Common myeloid progenitor, CD34-positive (primary cell): ENCODE data around the gene MTHFD1L.

Source experiments
- CTCF ChIA-PET: fragments of 350-600 bp; sonication (Branson Sonifier 250); formaldehyde crosslinking; loops from one replicate; lab custom pipeline; 2021; ENCODE audit warnings: antibody characterized with exemption; lab: Charles Lee
- POLR2A ChIA-PET: fragments of 350-600 bp; sonication (Branson Sonifier 250); formaldehyde crosslinking; loops from one replicate; lab custom pipeline; 2021; ENCODE audit warnings: antibody characterized with exemption; lab: Charles Lee
- DNase-seq, 3 donors: peaks; one replicate each; pipeline versions ENCODE4 v3.0.0 to v3.0.0-alpha.2; 2013
- H3K27ac ChIP-seq, 2 experiments: 1 replicate in 1 of 2; 2 replicates in 1 of 2; pipeline ENCODE4 v1.7.0; 2013; ENCODE audit warnings: inconsistent platforms in 2 of 2, low read length in 2 of 2, mild to moderate bottlenecking in 2 of 2, low read depth in 1 of 2, moderate library complexity in 1 of 2; ENCODE audit not compliant: severe bottlenecking in 2 of 2, insufficient read depth in 1 of 2, poor library complexity in 1 of 2
- H3K27me3 ChIP-seq, 5 experiments: replicated peaks in 2 of 5; 1 replicate in 3 of 5; 2 replicates in 2 of 5; pipeline versions ENCODE4 v1.6.1 to v1.7.0; 2013; ENCODE audit warnings: low read length in 4 of 5, mild to moderate bottlenecking in 2 of 5, moderate library complexity in 2 of 5, inconsistent platforms in 1 of 5; ENCODE audit not compliant: insufficient read depth in 5 of 5, control insufficient read depth in 4 of 5
- H3K36me3 ChIP-seq, 4 experiments: 1 replicate in 2 of 4; 2 replicates in 2 of 4; pipeline versions ENCODE4 v1.6.1 to v1.7.0; 2013; ENCODE audit warnings: low read length in 3 of 4, control low read depth in 1 of 4, mild to moderate bottlenecking in 1 of 4; ENCODE audit not compliant: control insufficient read depth in 4 of 4, insufficient read depth in 4 of 4
- H3K4me1 ChIP-seq, 4 experiments: 1 replicate in 3 of 4; 2 replicates in 1 of 4; pipeline versions ENCODE4 v1.6.1 to v1.7.1; 2013; ENCODE audit warnings: low read length in 3 of 4, mild to moderate bottlenecking in 3 of 4, control low read depth in 1 of 4, inconsistent platforms in 1 of 4, moderate library complexity in 1 of 4; ENCODE audit not compliant: control insufficient read depth in 4 of 4, insufficient read depth in 4 of 4; ENCODE audit errors: control extremely low read depth in 1 of 4
- H3K4me3 ChIP-seq, 7 experiments: 1 replicate in 4 of 7; 2 replicates in 3 of 7; pipeline versions ENCODE4 v1.5.1 to v1.7.0; 2013; ENCODE audit warnings: mild to moderate bottlenecking in 7 of 7, low read length in 6 of 7, moderate library complexity in 6 of 7, inconsistent platforms in 2 of 7, low read depth in 2 of 7, control low read depth in 1 of 7; ENCODE audit not compliant: insufficient read depth in 4 of 7, control insufficient read depth in 1 of 7; ENCODE audit errors: extremely low read depth in 1 of 7
- H3K9me3 ChIP-seq, 5 experiments: 1 replicate in 4 of 5; 2 replicates in 1 of 5; pipeline versions ENCODE4 v1.6.1 to v1.7.1; 2013; ENCODE audit warnings: low read length in 4 of 5, mild to moderate bottlenecking in 2 of 5, inconsistent platforms in 1 of 5, low read depth in 1 of 5, moderate library complexity in 1 of 5; ENCODE audit not compliant: control insufficient read depth in 4 of 5, insufficient read depth in 2 of 5; ENCODE audit errors: control extremely low read depth in 1 of 5
- WGBS: methylation state at CpG from one replicate; pipeline ENCODE4 v1.1.5; 2013; ENCODE audit not compliant: insufficient coverage; 5-methylcytosine and 5-hydroxymethylcytosine counted together

The MTHFD1L gene

DNA sequence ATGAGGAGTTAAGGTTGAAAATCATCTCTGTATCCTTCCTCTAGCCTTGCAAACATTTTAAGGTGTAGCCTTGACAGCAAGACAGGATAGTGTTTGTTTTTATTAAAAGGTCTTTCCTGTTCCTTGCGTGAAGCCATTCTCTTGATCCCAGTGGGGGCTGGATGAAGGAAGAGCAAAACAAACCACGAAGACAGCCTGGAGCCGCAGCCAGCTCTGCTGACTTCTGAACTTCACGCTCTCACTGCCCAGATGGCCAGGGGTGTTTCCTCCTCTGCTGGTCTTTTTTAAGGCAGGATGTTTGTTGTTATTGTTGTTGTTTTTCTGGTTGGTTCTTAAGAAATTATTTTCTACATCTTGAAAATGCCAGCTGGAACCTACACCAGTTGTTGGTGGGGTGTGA is 156.4 kb downstream of the MTHFD1L start:
- no peak overlapping the region for H3K27ac ChIP-seq
- no peak overlapping the region for H3K4me3 ChIP-seq
- no peaks in the 10 kb centered on the region for H3K27me3 ChIP-seq
- ChIA-PET POLR2A (no interaction called here), CTCF (no interaction called here)
- no peak for DNase-seq
- no peaks in the 10 kb centered on the region for H3K4me1 ChIP-seq
- H3K36me3 ChIP-seq, result peaks cover 10 to 60% (median 23%) of the 10 kb centered on the region in 4 experiments
- 100% methylated on average over 1 of the region's 4 CpGs for WGBS
- no peaks in the 10 kb centered on the region for H3K9me3 ChIP-seq

DNA sequence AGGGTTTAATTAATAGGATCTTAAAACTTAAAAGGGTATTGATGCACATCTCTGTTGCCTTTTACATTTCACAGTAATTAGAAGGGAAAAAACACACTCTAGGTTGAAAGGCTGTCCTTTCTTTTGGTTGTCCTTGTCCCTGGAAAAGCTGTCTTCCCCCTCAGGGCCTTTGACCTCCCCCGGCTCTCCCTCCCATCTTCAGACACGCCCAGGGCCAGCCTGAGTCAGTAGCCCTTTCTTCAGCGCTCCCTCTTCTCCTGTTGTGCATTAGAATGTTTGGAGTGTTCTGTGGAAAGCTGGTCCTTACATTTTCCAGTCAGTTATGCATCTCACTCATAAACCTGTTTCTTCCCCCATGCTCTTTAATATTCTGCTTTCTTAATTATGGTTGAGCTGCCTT is 157.0 kb downstream of the MTHFD1L start:
- ChIA-PET CTCF (interaction anchor here (4.2 kb wide), 1 partner anchor 8 kb away, joined by 21 read pairs; no protein-coding TSS in a partner anchor), POLR2A (no interaction called here)
- H3K27me3 ChIP-seq, result no peaks in the 10 kb centered on the region
- H3K27ac ChIP-seq, result no peak overlapping the region
- no CpG with 5 or more reads among the region's 3 CpGs for WGBS
- peaks cover 10 to 56% (median 21%) of the 10 kb centered on the region in 4 experiments for H3K36me3 ChIP-seq
- no peak overlapping the region for H3K4me3 ChIP-seq
- no peak for DNase-seq
- peaks cover 0 to 5% (median 2%) of the 10 kb centered on the region in 4 experiments for H3K4me1 ChIP-seq
- no peaks in the 10 kb centered on the region for H3K9me3 ChIP-seq

DNA sequence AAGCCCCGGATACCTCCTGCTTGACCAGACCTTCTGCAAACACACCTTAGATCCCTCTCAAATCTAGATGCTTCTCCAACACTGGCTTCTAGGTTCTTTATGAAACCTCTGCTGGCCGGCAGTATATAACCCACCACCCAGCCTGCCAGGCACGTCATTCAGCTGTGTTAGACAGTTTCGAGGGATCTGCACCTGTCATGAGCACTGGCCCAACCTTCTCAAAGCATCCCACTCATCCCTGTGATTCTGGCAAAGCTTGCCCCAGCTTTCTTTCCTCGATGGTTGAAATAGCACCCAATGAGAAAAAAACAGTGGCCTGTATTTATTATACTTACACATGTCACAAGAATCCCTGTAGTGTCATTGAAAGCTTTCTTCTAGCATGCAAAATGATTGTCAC is 157.8 kb downstream of the MTHFD1L start:
- CTCF ChIA-PET, result interaction anchor here (1.3 to 4.2 kb wide), 2 partner anchors 9 to 301 kb away, joined by 5 to 21 read pairs; no protein-coding TSS in a partner anchor

DNA sequence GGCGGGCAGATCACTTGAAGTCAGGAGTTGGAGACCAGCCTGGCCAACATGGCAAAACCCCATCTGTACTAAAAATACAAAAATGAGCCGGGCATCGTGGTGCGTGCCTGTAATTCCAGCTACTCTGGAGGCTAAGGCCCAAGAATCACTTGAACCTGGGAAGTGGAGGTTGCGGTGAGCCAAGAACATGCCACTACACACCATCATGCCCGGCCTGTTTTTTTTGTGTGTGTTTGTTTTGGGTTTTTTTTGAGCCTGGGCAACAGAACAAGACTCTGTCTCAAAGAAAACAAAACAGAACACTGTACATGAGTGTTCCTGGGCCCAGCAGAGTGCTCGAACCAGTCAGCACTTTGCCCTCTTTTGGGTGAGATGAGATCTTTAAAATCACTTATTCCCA is 159.1 kb downstream of the MTHFD1L start:
- H3K27me3 ChIP-seq, result no peaks in the 10 kb centered on the region
- peaks cover 0 to 10% (median 2%) of the 10 kb centered on the region in 4 experiments for H3K4me1 ChIP-seq
- no peak overlapping the region for H3K4me3 ChIP-seq
- DNase-seq, result no peak
- ChIA-PET CTCF (interaction anchor here (4.2 kb wide), 1 partner anchor 10 kb away, joined by 21 read pairs; no protein-coding TSS in a partner anchor), POLR2A (no interaction called here)
- H3K27ac ChIP-seq, result no peak overlapping the region
- H3K36me3 ChIP-seq, result peaks cover 7 to 47% (median 14%) of the 10 kb centered on the region in 4 experiments
- WGBS, result 100% methylated on average over 2 of the region's 7 CpGs
- peaks cover 0 to 2% (median 0%) of the 10 kb centered on the region in 5 experiments for H3K9me3 ChIP-seq

More for the DNA sequence above, 157.8 kb downstream of the MTHFD1L start:
- H3K4me3 ChIP-seq, result no peak overlapping the region
- H3K27me3 ChIP-seq, result no peaks in the 10 kb centered on the region
- DNase-seq, result no peak
- POLR2A ChIA-PET, result no interaction called here
- peaks cover 10 to 55% (median 19%) of the 10 kb centered on the region in 4 experiments for H3K36me3 ChIP-seq
- 97% methylated on average over 4 of the region's 5 CpGs for WGBS
- H3K27ac ChIP-seq, result no peak overlapping the region
- peaks cover 0 to 10% (median 2%) of the 10 kb centered on the region in 4 experiments for H3K4me1 ChIP-seq
- H3K9me3 ChIP-seq, result peaks cover 0 to 2% (median 0%) of the 10 kb centered on the region in 5 experiments

DNA sequence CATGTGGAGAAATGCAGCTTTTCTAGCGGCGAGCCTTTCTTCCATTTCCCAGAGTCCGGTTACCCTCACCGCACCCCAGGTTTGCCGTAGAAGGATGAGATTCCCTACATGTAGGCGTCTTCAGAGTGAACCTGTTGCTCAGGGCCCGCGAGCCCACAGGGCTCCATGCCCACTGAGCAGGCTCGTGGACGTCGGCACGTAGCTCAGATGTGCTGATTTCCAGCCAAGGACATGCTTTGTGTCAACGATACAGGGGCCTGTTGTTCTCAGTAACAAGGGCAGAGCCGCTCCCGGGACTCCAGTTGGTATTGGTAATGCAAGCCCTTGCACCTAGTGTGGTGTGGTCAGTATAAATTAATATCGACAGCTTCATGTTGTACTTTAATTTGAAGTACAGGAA is 159.6 kb downstream of the MTHFD1L start:
- POLR2A ChIA-PET, result no interaction called here
- WGBS, result 98% methylated on average over 16 of the region's 16 CpGs
- no peak overlapping the region for H3K27ac ChIP-seq
- H3K4me1 ChIP-seq, result peaks cover 0 to 10% (median 2%) of the 10 kb centered on the region in 4 experiments
- peaks cover 7 to 44% (median 13%) of the 10 kb centered on the region in 4 experiments for H3K36me3 ChIP-seq
- CTCF ChIA-PET, result interaction anchor here (1.2 to 4.2 kb wide), 2 partner anchors 10 to 299 kb away, joined by 4 to 21 read pairs; no protein-coding TSS in a partner anchor
- no peak overlapping the region for H3K4me3 ChIP-seq
- H3K9me3 ChIP-seq, result peaks cover 0 to 2% (median 0%) of the 10 kb centered on the region in 5 experiments
- no peaks in the 10 kb centered on the region for H3K27me3 ChIP-seq
- DNase-seq, result no peak

DNA sequence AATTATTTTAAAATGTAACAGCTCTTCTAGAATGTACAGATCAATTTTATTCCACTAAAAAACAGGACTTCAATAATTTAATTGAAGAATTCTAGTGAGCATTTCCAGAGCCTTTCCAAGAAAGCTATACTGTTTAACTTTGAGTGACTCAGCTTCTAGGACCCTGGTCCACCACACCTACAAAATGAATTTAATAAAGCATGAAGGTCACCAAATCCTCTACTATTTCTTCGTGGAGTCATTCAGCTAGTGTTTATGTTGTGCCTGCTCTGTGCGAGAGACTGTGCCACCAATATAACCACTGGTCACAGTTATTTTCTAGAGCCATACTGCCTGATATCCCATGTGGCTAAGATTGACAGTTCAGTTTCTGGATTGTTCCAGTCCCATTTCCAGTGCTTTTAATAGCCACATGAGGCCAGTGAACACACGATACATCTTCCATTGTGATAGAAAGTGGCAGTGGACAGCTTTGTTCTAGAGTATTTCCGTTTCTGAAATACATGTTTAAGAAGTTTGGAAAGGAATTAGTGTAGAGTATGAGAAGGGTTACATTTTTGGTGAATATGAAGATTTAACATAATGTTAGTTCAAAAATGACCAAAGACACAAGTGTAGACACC is 160.7 kb downstream of the MTHFD1L start:
- Histone ChIP-seq H3K9me3 (peaks cover 0 to 2% (median 0%) of the 10 kb centered on the region in 5 experiments), H3K4me1 (peaks cover 0 to 10% (median 2%) of the 10 kb centered on the region in 4 experiments), H3K4me3 (no peak overlapping the region), H3K27ac (no peak overlapping the region), H3K36me3 (peaks cover 6 to 42% (median 12%) of the 10 kb centered on the region in 4 experiments), H3K27me3 (no peaks in the 10 kb centered on the region)
- ChIA-PET POLR2A (no interaction called here), CTCF (interaction anchor here (1.1 to 4.2 kb wide), 4 partner anchors 9 to 298 kb away, joined by 4 to 21 read pairs (median 4); no protein-coding TSS in a partner anchor)
- WGBS, result 95% methylated on average over 4 of the region's 4 CpGs
- DNase-seq, result no peak

DNA sequence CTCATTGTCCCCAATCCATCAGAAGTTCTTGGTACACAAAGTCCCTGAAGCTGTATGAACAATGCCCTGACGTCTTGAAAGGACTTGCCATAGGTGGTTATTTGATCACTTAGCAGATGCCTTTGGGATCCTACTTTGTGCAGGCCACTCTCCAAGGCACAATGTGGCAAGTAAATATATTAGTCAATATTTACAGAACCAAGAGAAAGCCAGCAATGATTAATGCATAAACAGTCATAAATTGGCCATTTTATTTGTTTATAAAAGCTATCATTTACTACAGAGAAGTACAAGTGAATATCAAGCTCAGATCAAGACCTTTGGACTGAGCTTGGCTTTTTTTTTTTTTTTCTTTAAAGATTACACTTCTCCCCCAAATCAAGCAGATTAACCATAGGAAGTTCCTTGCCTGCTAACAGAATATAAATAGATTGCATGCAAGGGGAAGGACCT is 161.8 kb downstream of the MTHFD1L start:
- POLR2A ChIA-PET, result interaction anchor here (0.6 kb wide), 1 partner anchor 58 kb away, joined by 5 read pairs; no protein-coding TSS in a partner anchor
- DNase-seq, result no peak
- no peaks in the 10 kb centered on the region for H3K27me3 ChIP-seq
- WGBS, result 100% methylated on average over 1 of the region's 1 CpG
- H3K4me3 ChIP-seq, result no peak overlapping the region
- peaks cover 0 to 2% (median 0%) of the 10 kb centered on the region in 5 experiments for H3K9me3 ChIP-seq
- H3K36me3 ChIP-seq, result peaks cover 3 to 34% (median 12%) of the 10 kb centered on the region in 4 experiments
- H3K27ac ChIP-seq, result no peak overlapping the region
- CTCF ChIA-PET, result interaction anchor here (0.6 to 1.4 kb wide), 3 partner anchors 13 to 297 kb away, joined by 3 to 5 read pairs (median 4); no protein-coding TSS in a partner anchor
- peaks cover 0 to 10% (median 2%) of the 10 kb centered on the region in 4 experiments for H3K4me1 ChIP-seq
